HG02885 (cell line): ENCODE measurements around the gene FANCE.

ENCODE experiments used
- ATAC-seq: cut with Tn5 transposase; IDR thresholded peaks from one replicate; pipeline ENCODE4 v1.9.1; 2021; ENCODE audit warnings: mild to moderate bottlenecking; ENCODE audit not compliant: unreplicated experiment, poor library complexity

FANCE gene

GRCh38 chr6:35452183-35453090, at the start of gene FANCE:
FANCE (plus strand) TSS chr6:35452338; CDS start chr6:35452546, 208 bp downstream.
- ATAC-seq, result peak; percentile 91

GRCh38 chr6:35402856-35403191, 49.3 kb upstream of the FANCE start:
- ATAC-seq, result no peak

GRCh38 chr6:35403544-35404442, 48.3 kb upstream of the FANCE start:
- no peak for ATAC-seq

GRCh38 chr6:35406711-35407485, 45.2 kb upstream of the FANCE start:
- ATAC-seq, result no peak

GRCh38 chr6:35409245-35409644, 42.9 kb upstream of the FANCE start:
- ATAC-seq, result no peak

GRCh38 chr6:35410131-35410530, 42.0 kb upstream of the FANCE start:
- no peak for ATAC-seq

- ATAC-seq, result no peak
These were observed 41.1 kb upstream of the FANCE start for GRCh38 chr6:35411066-35411465.

GRCh38 chr6:35412102-35412501, 40.0 kb upstream of the FANCE start:
- no peak for ATAC-seq

DNA sequence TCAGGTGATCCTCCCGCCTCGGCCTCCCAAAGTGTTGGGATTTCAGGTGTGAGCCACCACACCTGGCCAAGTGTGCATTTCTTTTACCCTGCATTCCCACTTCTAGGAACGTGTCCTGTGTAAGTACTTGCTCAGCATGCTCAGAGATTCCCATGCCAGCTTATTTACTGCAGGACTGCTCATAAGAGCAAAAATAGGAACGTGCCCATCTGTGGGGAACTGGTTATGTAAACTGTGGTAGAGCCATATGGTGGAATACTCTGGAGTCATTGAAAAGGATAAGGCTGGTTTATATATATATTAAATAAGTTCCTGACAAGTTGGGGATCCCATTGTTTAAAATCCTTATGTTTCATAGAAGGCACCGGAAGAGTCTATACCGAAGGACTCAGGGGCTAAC, 38.2 kb upstream of the FANCE start:
- ATAC-seq, result no peak

DNA sequence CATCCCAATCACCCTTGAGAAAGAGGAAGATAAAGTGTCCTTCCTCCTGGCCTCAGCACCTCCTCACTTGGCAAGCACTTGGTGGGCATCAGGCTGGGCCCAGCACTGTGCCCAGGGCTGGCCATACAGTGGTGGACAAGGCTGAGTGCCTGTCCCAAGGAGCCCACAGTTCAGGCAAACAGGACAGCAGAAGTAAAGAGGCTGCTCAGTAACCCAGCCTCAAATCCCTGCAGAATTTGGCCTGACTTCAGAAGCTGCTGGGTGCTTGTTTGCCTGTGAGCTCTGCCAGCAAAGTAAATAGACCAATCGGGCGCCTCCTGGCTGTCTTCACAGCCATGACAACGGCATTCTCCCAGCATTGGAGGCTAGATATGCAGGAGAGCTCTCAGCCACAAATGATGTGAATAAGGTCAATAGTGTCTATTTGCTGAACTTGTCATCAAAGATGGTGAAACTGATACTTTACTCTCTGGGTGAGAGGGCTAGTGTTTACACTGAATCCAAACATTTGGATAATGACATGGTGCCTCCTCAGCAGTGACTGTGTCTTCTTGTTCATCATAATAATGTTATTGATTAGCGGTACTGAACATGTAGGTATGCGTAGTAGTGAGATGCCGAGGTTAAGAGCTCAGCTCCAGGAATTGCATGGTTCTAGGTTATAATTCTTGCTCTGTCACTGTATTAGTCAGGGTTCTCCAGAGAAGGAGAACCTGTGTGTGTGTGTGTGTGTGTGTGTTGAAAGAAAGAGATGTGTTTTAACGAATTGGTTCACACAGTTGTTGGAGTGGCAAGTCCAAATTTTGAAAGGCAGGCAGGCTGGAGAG, 36.9 kb upstream of the FANCE start:
- no peak for ATAC-seq

DNA sequence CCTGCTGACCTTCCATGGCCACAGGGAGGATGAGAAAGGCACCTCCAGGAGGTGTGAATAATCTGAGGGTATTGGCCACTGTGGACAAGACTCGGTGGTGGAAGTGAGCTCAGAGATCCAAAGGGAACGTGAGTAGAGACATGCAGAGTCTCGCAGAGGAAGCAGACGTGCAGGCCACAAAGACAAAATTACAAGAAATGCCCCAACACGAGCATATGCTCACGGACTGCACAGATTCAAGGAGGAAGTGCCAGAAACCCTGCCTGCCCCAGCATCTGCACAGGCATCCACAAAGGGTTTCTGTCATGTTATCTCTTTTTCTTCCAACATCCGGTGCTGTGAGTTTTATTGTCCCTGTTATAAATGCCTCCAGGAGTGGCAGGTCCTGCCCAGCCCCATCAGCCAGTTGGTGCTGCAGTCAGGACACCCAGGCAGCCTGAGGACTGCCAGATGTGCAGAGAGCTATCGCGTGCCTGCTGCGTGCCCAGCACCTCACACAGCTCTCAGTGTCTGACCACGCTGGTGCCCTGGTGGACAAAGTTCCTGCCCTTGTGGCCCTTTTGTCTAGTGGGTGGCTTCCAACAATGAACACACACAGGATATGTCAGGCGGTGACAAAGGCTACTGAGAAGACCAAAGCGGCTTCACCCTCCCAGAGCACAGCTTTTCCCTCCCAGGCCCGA, 34.0 kb upstream of the FANCE start:
- no peak for ATAC-seq

GRCh38 chr6:35419417-35419816, 32.7 kb upstream of the FANCE start:
- ATAC-seq, result no peak

DNA sequence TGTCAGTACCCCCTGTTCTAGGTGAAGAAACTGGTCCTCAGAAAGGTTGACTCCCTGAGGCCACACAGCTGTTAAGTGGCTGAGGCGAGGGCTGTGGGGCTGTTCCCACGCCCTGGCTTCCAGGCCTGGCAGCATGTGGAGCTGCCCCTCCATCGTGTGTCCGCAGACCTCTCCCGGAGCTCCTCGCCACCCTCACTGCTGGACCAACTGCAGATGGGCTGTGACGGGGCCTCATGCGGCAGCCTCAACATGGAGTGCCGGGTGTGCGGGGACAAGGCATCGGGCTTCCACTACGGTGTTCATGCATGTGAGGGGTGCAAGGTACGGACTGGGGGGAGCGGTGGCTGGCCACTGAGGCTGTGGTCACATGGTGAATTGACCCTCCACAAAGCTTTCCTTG, 32.2 kb upstream of the FANCE start:
- no peak for ATAC-seq

- ATAC-seq, result no peak
These were observed 26.9 kb upstream of the FANCE start for GRCh38 chr6:35425284-35425683.

DNA sequence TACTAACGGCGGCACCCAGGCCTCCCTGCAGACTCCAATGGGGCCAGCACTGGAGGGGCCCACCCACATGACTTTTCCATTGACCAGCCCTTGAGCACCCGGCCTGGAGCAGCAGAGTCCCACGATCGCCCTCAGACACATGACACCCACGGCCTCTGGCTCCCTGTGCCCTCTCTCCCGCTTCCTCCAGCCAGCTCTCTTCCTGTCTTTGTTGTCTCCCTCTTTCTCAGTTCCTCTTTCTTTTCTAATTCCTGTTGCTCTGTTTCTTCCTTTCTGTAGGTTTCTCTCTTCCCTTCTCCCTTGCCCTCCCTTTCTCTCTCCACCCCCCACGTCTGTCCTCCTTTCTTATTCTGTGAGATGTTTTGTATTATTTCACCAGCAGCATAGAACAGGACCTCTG, 26.1 kb upstream of the FANCE start:
- no peak for ATAC-seq

DNA sequence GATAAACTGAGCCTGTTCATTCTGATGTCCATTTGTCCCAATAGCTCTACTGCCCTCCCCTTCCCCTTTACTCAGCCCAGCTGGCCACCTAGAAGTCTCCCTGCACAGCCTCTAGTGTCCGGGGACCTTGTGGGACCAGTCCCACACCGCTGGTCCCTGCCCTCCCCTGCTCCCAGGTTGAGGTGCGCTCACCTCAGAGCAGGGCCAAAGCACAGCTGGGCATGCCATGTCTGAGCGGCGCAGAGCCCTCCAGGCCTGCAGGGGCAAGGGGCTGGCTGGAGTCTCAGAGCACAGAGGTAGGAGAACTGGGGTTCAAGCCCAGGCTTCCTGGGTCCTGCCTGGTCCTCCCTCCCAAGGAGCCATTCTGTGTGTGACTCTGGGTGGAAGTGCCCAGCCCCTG, 24.7 kb upstream of the FANCE start:
- ATAC-seq, result no peak

- no peak for ATAC-seq
These were observed 24.3 kb upstream of the FANCE start for GRCh38 chr6:35427851-35428321.

GRCh38 chr6:35428421-35429149, 23.6 kb upstream of the FANCE start:
- ATAC-seq, result no peak
